HepG2 (cell line): ENCODE results near the gene GAL3ST3.

Source experiments
- CHD2 ChIP-seq: IDR thresholded peaks from 2 replicates; pipeline ENCODE4 v1.6.1; 2011; ENCODE audit warnings: low read depth, low read length, improper control_type of control experiment
- CTCF ChIP-seq: sonication (generic); formaldehyde crosslinking; IDR thresholded peaks from 2 replicates; pipeline ENCODE4 v1.5.0; 2020; ENCODE audit warnings: mild to moderate bottlenecking, missing genetic modification reagents, moderate library complexity

GRCh38 chr11:66046901-66047300 is 2.1 kb downstream of the GAL3ST3 start:
- TF ChIP-seq CHD2 (no peak), CTCF (CRISPR knock-in tag) (no peak)
